Ovary (tissue), 9 donors: ENCODE measurements around the gene MAP1S. TPM values are rescaled to one million over a fixed set of nuclear protein-coding genes. Genes with fewer than 3 reads are reported as not detected.
A peak's percentile ranks its signal among the peaks of the same experiment; 100 is the strongest.

ENCODE experiments used
- DNase-seq, 5 donors: peaks; one replicate each; pipeline ENCODE4 v3.0.0-alpha.2; 2019 to 2020
- H3K27ac ChIP-seq, 2 donors: fragments of 200-600 bp; one replicate each; pipeline versions ENCODE4 v1.5.1 to v1.8.0; 2019 to 2022
- H3K27me3 ChIP-seq: fragments of 200-600 bp; one replicate; pipeline ENCODE4 v1.8.0; 2022
- H3K36me3 ChIP-seq: fragments of 200-600 bp; sonication (generic); one replicate; pipeline ENCODE4 v1.5.1; 2019
- H3K4me1 ChIP-seq: one replicate; pipeline ENCODE4 v1.8.1; 2013; ENCODE audit warnings: mild to moderate bottlenecking, moderate library complexity; ENCODE audit not compliant: insufficient read depth
- H3K4me3 ChIP-seq: fragments of 200-600 bp; sonication (generic); one replicate; pipeline ENCODE4 v1.5.1; 2017
- H3K9me3 ChIP-seq, 2 donors: fragments of 200-600 bp in 1 of 2; sonication (generic) in 1 of 2; one replicate each; pipeline versions ENCODE4 v1.5.1 to v1.8.1; 2013 to 2019; ENCODE audit warnings: mild to moderate bottlenecking in 1 of 2, moderate library complexity in 1 of 2
- CTCF ChIP-seq, 3 donors: fragments of 450-650 bp in 2 of 3; fragments of 200-600 bp in 1 of 3; IDR thresholded peaks; one replicate each; pipeline versions ENCODE4 v1.5.1 to v1.8.0; 2016 to 2022; ENCODE audit warnings: antibody characterized with exemption in 3 of 3, mild to moderate bottlenecking in 1 of 3
- EP300 ChIP-seq: sonication (generic); formaldehyde crosslinking; IDR thresholded peaks from one replicate; pipeline ENCODE4 v1.6.1; 2017; ENCODE audit warnings: antibody characterized with exemption
- POLR2A ChIP-seq: fragments of 450-650 bp; IDR thresholded peaks from one replicate; pipeline ENCODE4 v1.6.1; 2017; ENCODE audit warnings: antibody characterized with exemption, mild to moderate bottlenecking, moderate library complexity
- WGBS, 3 donors: extraction: QIAGEN DNeasy Blood & Tissue Kit in 1 of 3; methylation state at CpG; one replicate each; pipeline versions ENCODE4 v1.1.5 to v1.1.7; 2013 to 2017; 5-methylcytosine and 5-hydroxymethylcytosine counted together
- intact Hi-C, 4 donors: fragments of 100-400 bp; cut with DNase I; formaldehyde crosslinking; loops; one replicate each; pipeline versions ENCODE4 v1.11.0 to v1.15.1; 2022 to 2023
- polyA plus RNA-seq, 2 donors: library from polyadenylated mRNA; stranded (reverse); fragments of 200-250 nt in 1 of 2; fragments of 350-450 nt in 1 of 2; fragmentation: Illumina TruSeq in 1 of 2; extraction: RNeasy Lipid Tissue Mini Kit (QIAGEN cat#74804) in 1 of 2; gene quantifications; one replicate each; pipeline ENCODE4 v1.2.3, GENCODE V29; 2013 to 2014
- total RNA-seq, 7 donors: library from RNA; depleted of rRNA in 2 of 7; stranded (reverse); fragments of >200 nt in 2 of 7; fragmentation: NEBNext Ultra II Directional in 3 of 7; extraction: Animal tissue kit (Norgen Biotek cat#: 25700) in 3 of 7; gene quantifications; one replicate each; pipeline versions ENCODE4 v1.1.0 to v1.2.4, GENCODE V29; 2016 to 2023
- donor health status: DM: no; HTN: no; CAD: no; lungs with moderate emphysema.
- donor health status: DM: no; HTN: no; CAD: no.
- donor health status: Bipolar disorder and iron deficiency.
- donor health status: DM: yes; HTN: yes; CAD: no.
- donor health status: DM: no; HTN: no; CAD: no.
- donor health status: DM: yes; HTN: yes; CAD: no.

The MAP1S gene
- total and polyA plus RNA-seq, 9 donors: 5.0 to 76.8 (median 58.8) TPM

- no peaks in the 10 kb centered on the region for H3K36me3 ChIP-seq
- H3K27me3 ChIP-seq: no peaks in the 10 kb centered on the region
- TF ChIP-seq CTCF (IDR thresholded peaks at IDR 0.05): no peak
- no peak for TF ChIP-seq EP300
- no peak for TF ChIP-seq POLR2A
- no peak overlapping the region for H3K4me3 ChIP-seq
- no peaks in the 10 kb centered on the region for H3K9me3 ChIP-seq
- WGBS, 3 donors: 45 to 47% (median 46%) methylated on average over 25 of the region's 25 CpGs
- H3K4me1 ChIP-seq: peaks cover 8% of the 10 kb centered on the region
- intact Hi-C loops: no loop called here
- H3K27ac ChIP-seq: no peak overlapping the region
- peak; percentile 44 to 73 (median 67) for DNase-seq
Measured at GRCh38 chr19:17681505-17682125, 37.7 kb upstream of the MAP1S start.

GRCh38 chr19:17682273-17682672 is 37.0 kb upstream of the MAP1S start:
- WGBS, 3 donors: 64 to 74% (median 74%) methylated on average over 5 of the region's 5 CpGs
- TF ChIP-seq CTCF (IDR thresholded peaks at IDR 0.05): no peak
- TF ChIP-seq POLR2A: no peak
- TF ChIP-seq EP300: no peak
- H3K27ac ChIP-seq: no peak overlapping the region
- no peaks in the 10 kb centered on the region for H3K36me3 ChIP-seq
- H3K9me3 ChIP-seq: no peaks in the 10 kb centered on the region
- peaks cover 8% of the 10 kb centered on the region for H3K4me1 ChIP-seq
- no peak overlapping the region for H3K4me3 ChIP-seq
- H3K27me3 ChIP-seq: no peaks in the 10 kb centered on the region
- no peak for DNase-seq
- intact Hi-C loops: no loop called here

- intact Hi-C loops: no loop called here
- H3K9me3 ChIP-seq: no peaks in the 10 kb centered on the region
- H3K27ac ChIP-seq: no peak overlapping the region
- no peak for TF ChIP-seq CTCF (IDR thresholded peaks at IDR 0.05)
- no peak for TF ChIP-seq POLR2A
- no peak for TF ChIP-seq EP300
- no peaks in the 10 kb centered on the region for H3K36me3 ChIP-seq
- no peak for DNase-seq
- no peaks in the 10 kb centered on the region for H3K27me3 ChIP-seq
- 84 to 87% (median 87%) methylated on average over 4 of the region's 4 CpGs for WGBS, 3 donors
- H3K4me3 ChIP-seq: no peak overlapping the region
- H3K4me1 ChIP-seq: peaks cover 12% of the 10 kb centered on the region
Measured at GRCh38 chr19:17683078-17683477, 36.2 kb upstream of the MAP1S start.

GRCh38 chr19:17684256-17684655 is 35.0 kb upstream of the MAP1S start:
- H3K9me3 ChIP-seq: no peaks in the 10 kb centered on the region
- intact Hi-C loops: no loop called here
- no peak overlapping the region for H3K4me3 ChIP-seq
- 49 to 79% (median 76%) methylated on average over 4 of the region's 4 CpGs for WGBS, 3 donors
- no peak for TF ChIP-seq POLR2A
- TF ChIP-seq CTCF (IDR thresholded peaks at IDR 0.05): no peak
- TF ChIP-seq EP300: no peak
- H3K27me3 ChIP-seq: peaks cover 8% of the 10 kb centered on the region
- H3K27ac ChIP-seq: no peak overlapping the region
- no peak for DNase-seq
- no peaks in the 10 kb centered on the region for H3K36me3 ChIP-seq
- H3K4me1 ChIP-seq: peaks cover 15% of the 10 kb centered on the region
